ENCODE data around the gene SRC. TPM values are rescaled to one million over a fixed set of nuclear protein-coding genes. Genes with fewer than 3 reads are reported as not detected.

Gene SRC
- total RNA-seq, 4 donors from 2014 or later, result 87.0 to 155 (median 130) TPM

GRCh38 chr20:37407019-37407566, 61.2 kb downstream of the SRC start:
- intact Hi-C loops (cut with DNase I; ENCODE audit: low total_unique reads), result no loop called here
- 26 to 35% methylated on average over 5 to 7 of the region's 7 CpGs for WGBS, 2 donors (ENCODE audit: low coverage in 1 of 2)
- no peaks in the 10 kb centered on the region for H3K9me3 ChIP-seq
- peaks cover 31% of the 10 kb centered on the region for H3K27me3 ChIP-seq
- no peak overlapping the region for H3K27ac ChIP-seq
- no peak for TF ChIP-seq POLR2AphosphoS5 (IDR thresholded peaks at IDR 0.05)
- TF ChIP-seq POLR2A (IDR thresholded peaks at IDR 0.05), result no peak
- TF ChIP-seq CTCF (IDR thresholded peaks at IDR 0.05), result no peak
- no peak for TF ChIP-seq EP300 (IDR thresholded peaks at IDR 0.05; ENCODE audit: low read depth)
- no peaks in the 10 kb centered on the region for H3K36me3 ChIP-seq
- peaks cover 7 to 38% (median 12%) of the 10 kb centered on the region in 4 donors for H3K4me1 ChIP-seq
- H3K4me3 ChIP-seq, result peak overlapping the region in 2 of 4 donors; percentile 14 to 42
- in situ Hi-C loops (cut with MboI; ENCODE audit: low pct_ligation_motif_present in 1 of 4, low pct_unique_long_range_greater_than_20kb in 1 of 4, low sequenced_read_pairs in 3 of 4), result loop anchor here in 1 of 4 donors (10.0 kb wide), 1 partner anchor 128 kb away; no protein-coding TSS in a partner anchor
- no peak for DNase-seq

- intact Hi-C loops (cut with DNase I; ENCODE audit: low total_unique reads), result no loop called here
- Histone ChIP-seq H3K4me3 (no peak overlapping the region), H3K36me3 (no peaks in the 10 kb centered on the region), H3K27me3 (peaks cover 31% of the 10 kb centered on the region), H3K27ac (no peak overlapping the region), H3K9me3 (no peaks in the 10 kb centered on the region), H3K4me1 (peaks cover 11 to 43% (median 14%) of the 10 kb centered on the region in 4 donors)
- 52 to 67% methylated on average over 3 to 14 of the region's 14 CpGs for WGBS, 2 donors (ENCODE audit: low coverage in 1 of 2)
- TF ChIP-seq POLR2AphosphoS5 (IDR thresholded peaks at IDR 0.05), result peak in 1 of 3 donors; percentile 11
- no peak for TF ChIP-seq POLR2A (IDR thresholded peaks at IDR 0.05)
- no peak for DNase-seq
- in situ Hi-C loops (cut with MboI; ENCODE audit: low pct_ligation_motif_present in 1 of 4, low pct_unique_long_range_greater_than_20kb in 1 of 4, low sequenced_read_pairs in 3 of 4), result loop anchor here in 1 of 4 donors (10.0 kb wide), 1 partner anchor 127 kb away; no protein-coding TSS in a partner anchor
These were observed 61.6 kb downstream of the SRC start for GRCh38 chr20:37407573-37408002.

DNA sequence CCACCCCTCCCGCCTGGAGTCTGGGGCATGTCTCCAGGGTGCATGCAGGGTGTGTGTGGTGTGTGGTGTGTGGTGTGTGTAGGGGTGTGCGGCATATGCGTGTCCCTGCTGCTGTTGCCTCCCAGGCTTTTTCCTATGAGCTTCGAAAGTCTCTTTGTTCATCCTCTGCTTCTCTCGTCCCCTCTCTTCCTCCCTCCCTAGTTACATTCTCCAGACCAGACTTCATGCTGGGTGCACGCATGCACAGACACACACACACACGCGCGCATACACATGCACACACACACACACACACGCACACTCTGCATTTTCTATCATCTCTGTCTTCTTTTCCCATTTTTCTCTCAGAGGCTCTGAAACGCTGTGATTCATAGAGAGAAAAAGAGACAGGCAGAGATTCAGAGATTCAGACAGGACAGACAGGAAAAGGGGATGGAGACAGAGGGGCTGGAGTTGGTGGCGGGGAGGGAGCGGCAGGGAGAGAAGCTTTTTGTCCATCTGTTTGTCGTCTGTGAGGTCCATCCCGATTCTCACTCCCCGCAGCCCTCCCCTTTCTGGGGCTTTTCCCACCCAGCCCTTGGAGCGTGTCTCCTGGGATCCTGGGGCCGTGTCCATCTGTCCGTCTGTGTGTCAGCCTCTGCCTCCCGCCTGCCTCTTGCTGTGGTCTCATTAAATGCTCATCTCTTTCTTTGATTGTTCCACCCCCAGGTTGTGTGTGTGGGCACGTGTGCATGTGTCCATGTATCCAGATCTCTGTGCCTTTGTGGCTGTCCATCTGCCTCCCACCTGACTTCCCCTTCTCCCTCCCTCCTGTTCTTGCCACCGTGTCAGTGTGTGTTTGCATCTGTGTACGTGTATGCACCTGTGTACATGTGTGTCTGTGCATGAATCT, 62.6 kb downstream of the SRC start:
- in situ Hi-C loops (cut with MboI; ENCODE audit: low pct_ligation_motif_present in 1 of 4, low pct_unique_long_range_greater_than_20kb in 1 of 4, low sequenced_read_pairs in 3 of 4) (loop anchor here in 1 of 4 donors (10.0 kb wide), 1 partner anchor 126 kb away; no protein-coding TSS in a partner anchor), intact Hi-C loops (cut with DNase I; ENCODE audit: low total_unique reads) (no loop called here)
- peaks cover 11 to 46% (median 15%) of the 10 kb centered on the region in 4 donors for H3K4me1 ChIP-seq
- no peak for TF ChIP-seq POLR2AphosphoS5 (IDR thresholded peaks at IDR 0.05)
- TF ChIP-seq EP300 (IDR thresholded peaks at IDR 0.05; ENCODE audit: low read depth), result no peak
- no peak for TF ChIP-seq CTCF (IDR thresholded peaks at IDR 0.05)
- no peak for TF ChIP-seq POLR2A (IDR thresholded peaks at IDR 0.05)
- no peak overlapping the region for H3K4me3 ChIP-seq
- no peak overlapping the region for H3K27ac ChIP-seq
- H3K9me3 ChIP-seq, result no peaks in the 10 kb centered on the region
- H3K36me3 ChIP-seq, result no peaks in the 10 kb centered on the region
- H3K27me3 ChIP-seq, result peaks cover 31% of the 10 kb centered on the region
- no peak for DNase-seq
- WGBS, 2 donors (ENCODE audit: low coverage in 1 of 2), result 47 to 50% methylated on average over 14 to 23 of the region's 23 CpGs

DNA sequence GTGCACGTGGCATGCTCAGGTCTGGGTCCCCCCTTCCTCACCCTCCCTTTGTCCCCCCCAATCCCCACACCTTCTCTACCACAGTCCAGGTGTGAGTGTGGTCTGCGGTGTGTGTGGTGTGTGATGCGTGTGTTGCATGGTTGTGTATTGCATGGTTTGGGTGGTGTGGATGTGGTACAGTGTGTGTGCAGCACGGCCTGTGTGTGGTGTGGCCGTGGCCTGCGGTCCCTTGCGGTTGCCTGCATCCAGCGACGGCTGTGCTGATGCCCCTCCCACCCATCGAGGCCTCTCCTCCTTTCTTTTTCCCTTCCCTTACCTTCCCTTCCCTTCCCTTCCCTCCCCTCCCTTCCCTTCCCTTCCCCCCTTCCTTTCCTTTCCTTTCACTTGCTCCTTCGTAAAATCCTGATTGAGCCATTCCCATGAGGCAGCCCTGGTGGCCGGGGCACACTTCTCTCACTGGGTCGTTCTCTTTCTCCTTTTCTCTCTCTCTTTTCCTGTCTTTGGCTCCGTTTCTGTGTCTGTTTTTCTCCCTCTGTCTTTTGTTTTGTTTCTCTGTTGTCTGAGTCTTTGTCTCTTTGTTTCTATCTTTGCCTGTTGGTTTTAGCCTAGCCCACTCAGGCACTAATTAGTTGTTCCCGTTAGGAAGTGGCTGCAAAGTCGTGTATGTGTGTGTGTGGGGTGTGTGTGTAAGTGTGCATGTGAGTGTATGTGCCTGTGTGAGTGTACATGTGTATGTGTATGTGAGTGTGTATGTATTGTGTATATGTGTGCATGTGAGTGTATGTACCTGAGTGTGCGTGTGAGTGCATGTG, 65.7 kb downstream of the SRC start:
- Histone ChIP-seq H3K27ac (no peak overlapping the region), H3K4me3 (peak overlapping the region in 1 of 4 donors; percentile 34), H3K9me3 (no peaks in the 10 kb centered on the region), H3K27me3 (peaks cover 31% of the 10 kb centered on the region), H3K36me3 (no peaks in the 10 kb centered on the region), H3K4me1 (peaks cover 4 to 38% (median 10%) of the 10 kb centered on the region in 4 donors)
- in situ Hi-C loops (cut with MboI; ENCODE audit: low pct_ligation_motif_present in 1 of 4, low pct_unique_long_range_greater_than_20kb in 1 of 4, low sequenced_read_pairs in 3 of 4) (no loop called here), intact Hi-C loops (cut with DNase I; ENCODE audit: low total_unique reads) (no loop called here)
- no peak for DNase-seq
- no peak for TF ChIP-seq CTCF (IDR thresholded peaks at IDR 0.05)
- TF ChIP-seq EP300 (IDR thresholded peaks at IDR 0.05; ENCODE audit: low read depth), result no peak
- no peak for TF ChIP-seq POLR2A (IDR thresholded peaks at IDR 0.05)
- no peak for TF ChIP-seq POLR2AphosphoS5 (IDR thresholded peaks at IDR 0.05)
- 24 to 25% methylated on average over 3 to 17 of the region's 17 CpGs for WGBS, 2 donors (ENCODE audit: low coverage in 1 of 2)
